GM19025 (cell line): ENCODE results near the gene ADAMTS16.
"Not testable (repeated sequence)": the region's sequence is repeated elsewhere in the genome, so short reads cannot be mapped to it uniquely, and the experiment has no call there.

Experiments
- ATAC-seq: cut with Tn5 transposase; IDR thresholded peaks from one replicate; pipeline ENCODE4 v1.9.1; 2021; ENCODE audit warnings: mild to moderate bottlenecking, low read depth, moderate library complexity; ENCODE audit not compliant: unreplicated experiment

ADAMTS16 gene

GRCh38 chr5:5139777-5140478, at the start of gene ADAMTS16:
ADAMTS16 (plus strand) TSS chr5:5140330; CDS start chr5:5140468, 138 bp downstream.
- no peak for ATAC-seq

GRCh38 chr5:5092149-5092548, 48.0 kb upstream of the ADAMTS16 start:
- ATAC-seq = no peak

- ATAC-seq = no peak
These were observed 39.5 kb upstream of the ADAMTS16 start for GRCh38 chr5:5100635-5101034.

- no peak for ATAC-seq
These were observed 38.5 kb upstream of the ADAMTS16 start for GRCh38 chr5:5101676-5102075.

- ATAC-seq = no peak
These were observed 36.9 kb upstream of the ADAMTS16 start for GRCh38 chr5:5103245-5103644.

- no peak for ATAC-seq
These were observed 35.6 kb upstream of the ADAMTS16 start for GRCh38 chr5:5104550-5104949.

- no peak for ATAC-seq
These were observed 34.6 kb upstream of the ADAMTS16 start for GRCh38 chr5:5105531-5105930.

GRCh38 chr5:5116956-5117355, 23.2 kb upstream of the ADAMTS16 start:
- ATAC-seq = peak; percentile 89

- ATAC-seq = no peak
These were observed 17.4 kb upstream of the ADAMTS16 start for GRCh38 chr5:5122776-5123175.

- no peak for ATAC-seq
These were observed 15.9 kb upstream of the ADAMTS16 start for GRCh38 chr5:5124231-5124630.

GRCh38 chr5:5126444-5126843, 13.7 kb upstream of the ADAMTS16 start:
- ATAC-seq = no peak

- ATAC-seq = no peak
These were observed 11.4 kb upstream of the ADAMTS16 start for GRCh38 chr5:5128766-5129165.

GRCh38 chr5:5132234-5132633, 7.9 kb upstream of the ADAMTS16 start:
- ATAC-seq = no peak

- no peak for ATAC-seq
These were observed 7.3 kb upstream of the ADAMTS16 start for GRCh38 chr5:5132693-5133295.

GRCh38 chr5:5134107-5134506, 6.0 kb upstream of the ADAMTS16 start:
- ATAC-seq = no peak

- ATAC-seq = no peak
These were observed 4.0 kb upstream of the ADAMTS16 start for GRCh38 chr5:5135957-5136676.

GRCh38 chr5:5137851-5138250, 2.3 kb upstream of the ADAMTS16 start:
- ATAC-seq = not testable (repeated sequence)

- no peak for ATAC-seq
These were observed 774 bp upstream of the ADAMTS16 start for GRCh38 chr5:5139336-5139776.

GRCh38 chr5:5140479-5141338, 579 bp downstream of the ADAMTS16 start:
- no peak for ATAC-seq

- no peak for ATAC-seq
These were observed 1.1 kb downstream of the ADAMTS16 start for GRCh38 chr5:5141339-5141599.
